Measurements from ENCODE around the gene COL4A4.

The COL4A4 gene

DNA sequence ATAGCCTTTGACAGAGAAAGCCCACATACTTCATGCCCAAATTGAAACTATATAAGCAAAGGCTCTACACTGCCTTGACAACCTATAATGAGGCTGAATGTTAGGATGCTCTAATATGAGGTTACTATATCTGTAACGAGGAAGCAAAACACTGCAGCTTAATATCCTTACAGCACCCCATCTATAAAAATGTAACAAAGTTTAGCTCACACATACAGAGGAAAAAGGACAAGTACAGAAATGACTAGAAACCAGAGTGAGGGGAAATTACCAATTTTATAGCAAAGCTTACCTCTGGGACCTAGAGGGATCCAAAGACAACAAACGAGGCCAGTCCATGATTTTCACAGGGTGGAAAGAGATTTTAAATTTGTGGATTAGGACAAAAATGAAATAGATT, 138.5 kb downstream of the COL4A4 start:
- H2AFZ ChIP-seq, result no peak overlapping the region
- H3K36me3 ChIP-seq (ENCODE audit: control insufficient read depth, insufficient read depth, low read length), result no peaks in the 10 kb centered on the region
- H3K9me3 ChIP-seq (ENCODE audit: control insufficient read depth, low read length), result no peaks in the 10 kb centered on the region
- H3K4me2 ChIP-seq (ENCODE audit: low read length), result no peak overlapping the region
- no peak overlapping the region for H3K9ac ChIP-seq
- H3K4me3 ChIP-seq (ENCODE audit: low read depth, low read length), result no peak overlapping the region
- no peaks in the 10 kb centered on the region for H3K27me3 ChIP-seq (ENCODE audit: control insufficient read depth, insufficient read depth, low read length)
- TF ChIP-seq, protein P1, sequence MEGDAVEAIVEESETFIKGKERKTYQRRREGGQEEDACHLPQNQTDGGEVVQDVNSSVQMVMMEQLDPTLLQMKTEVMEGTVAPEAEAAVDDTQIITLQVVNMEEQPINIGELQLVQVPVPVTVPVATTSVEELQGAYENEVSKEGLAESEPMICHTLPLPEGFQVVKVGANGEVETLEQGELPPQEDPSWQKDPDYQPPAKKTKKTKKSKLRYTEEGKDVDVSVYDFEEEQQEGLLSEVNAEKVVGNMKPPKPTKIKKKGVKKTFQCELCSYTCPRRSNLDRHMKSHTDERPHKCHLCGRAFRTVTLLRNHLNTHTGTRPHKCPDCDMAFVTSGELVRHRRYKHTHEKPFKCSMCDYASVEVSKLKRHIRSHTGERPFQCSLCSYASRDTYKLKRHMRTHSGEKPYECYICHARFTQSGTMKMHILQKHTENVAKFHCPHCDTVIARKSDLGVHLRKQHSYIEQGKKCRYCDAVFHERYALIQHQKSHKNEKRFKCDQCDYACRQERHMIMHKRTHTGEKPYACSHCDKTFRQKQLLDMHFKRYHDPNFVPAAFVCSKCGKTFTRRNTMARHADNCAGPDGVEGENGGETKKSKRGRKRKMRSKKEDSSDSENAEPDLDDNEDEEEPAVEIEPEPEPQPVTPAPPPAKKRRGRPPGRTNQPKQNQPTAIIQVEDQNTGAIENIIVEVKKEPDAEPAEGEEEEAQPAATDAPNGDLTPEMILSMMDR (IDR thresholded peaks at IDR 0.05), result no peak
- H3K79me2 ChIP-seq, result no peaks in the 10 kb centered on the region
- no peak overlapping the region for H3K27ac ChIP-seq
- no peaks in the 10 kb centered on the region for H3K4me1 ChIP-seq

DNA sequence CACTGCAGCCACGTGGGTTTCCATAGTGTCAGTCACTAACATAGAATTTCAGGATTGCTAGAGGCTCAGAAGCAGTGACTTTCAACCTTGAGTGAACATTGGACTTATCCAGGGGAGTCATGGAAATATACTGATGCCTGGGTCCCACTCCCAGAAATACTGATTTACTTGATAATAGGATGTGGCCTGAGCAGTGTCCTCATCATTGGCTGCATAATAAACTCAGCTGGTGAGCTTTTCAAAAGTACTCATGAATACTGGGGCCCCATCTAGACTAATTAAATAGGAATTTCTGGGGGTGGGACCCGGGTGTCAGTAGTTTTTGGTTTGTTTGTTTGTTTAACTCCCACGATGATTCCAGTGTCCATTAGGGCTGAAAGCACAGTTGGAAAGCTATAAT, 141.4 kb downstream of the COL4A4 start:
- Histone ChIP-seq H3K4me3 (ENCODE audit: low read depth, low read length) (no peak overlapping the region), H3K79me2 (no peaks in the 10 kb centered on the region), H3K27ac (no peak overlapping the region), H3K9ac (no peak overlapping the region), H3K4me2 (ENCODE audit: low read length) (no peak overlapping the region), H2AFZ (no peak overlapping the region), H3K4me1 (no peaks in the 10 kb centered on the region), H3K9me3 (ENCODE audit: control insufficient read depth, low read length) (no peaks in the 10 kb centered on the region), H3K36me3 (ENCODE audit: control insufficient read depth, insufficient read depth, low read length) (no peaks in the 10 kb centered on the region), H3K27me3 (ENCODE audit: control insufficient read depth, insufficient read depth, low read length) (no peaks in the 10 kb centered on the region)
- TF ChIP-seq, protein P1 (IDR thresholded peaks at IDR 0.05), result no peak

DNA sequence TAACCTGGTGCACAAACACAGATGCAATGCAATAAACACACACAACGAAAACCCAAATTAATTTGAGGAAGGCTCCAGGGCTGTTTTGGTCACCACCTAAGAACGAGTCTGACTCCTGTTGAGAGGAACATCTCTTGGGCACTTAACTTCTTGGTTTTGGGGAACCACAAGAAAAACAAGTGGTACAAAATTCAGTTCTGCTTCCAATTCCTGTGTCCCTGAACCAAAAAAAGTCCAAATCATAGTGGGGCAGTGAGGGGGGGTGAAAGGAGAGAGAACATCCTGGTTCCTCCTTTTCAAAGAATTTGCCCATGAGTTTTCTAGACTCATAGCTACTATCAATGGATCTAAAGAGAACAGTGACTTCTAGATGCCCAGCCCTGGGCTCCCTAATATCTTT, 143.6 kb downstream of the COL4A4 start:
- no peaks in the 10 kb centered on the region for H3K27me3 ChIP-seq (ENCODE audit: control insufficient read depth, insufficient read depth, low read length)
- H2AFZ ChIP-seq, result no peak overlapping the region
- TF ChIP-seq, protein P1 (IDR thresholded peaks at IDR 0.05), result no peak
- H3K9me3 ChIP-seq (ENCODE audit: control insufficient read depth, low read length), result no peaks in the 10 kb centered on the region
- no peak overlapping the region for H3K27ac ChIP-seq
- no peaks in the 10 kb centered on the region for H3K79me2 ChIP-seq
- no peaks in the 10 kb centered on the region for H3K36me3 ChIP-seq (ENCODE audit: control insufficient read depth, insufficient read depth, low read length)
- no peaks in the 10 kb centered on the region for H3K4me1 ChIP-seq
- no peak overlapping the region for H3K4me2 ChIP-seq (ENCODE audit: low read length)
- no peak overlapping the region for H3K9ac ChIP-seq
- H3K4me3 ChIP-seq (ENCODE audit: low read depth, low read length), result no peak overlapping the region

DNA sequence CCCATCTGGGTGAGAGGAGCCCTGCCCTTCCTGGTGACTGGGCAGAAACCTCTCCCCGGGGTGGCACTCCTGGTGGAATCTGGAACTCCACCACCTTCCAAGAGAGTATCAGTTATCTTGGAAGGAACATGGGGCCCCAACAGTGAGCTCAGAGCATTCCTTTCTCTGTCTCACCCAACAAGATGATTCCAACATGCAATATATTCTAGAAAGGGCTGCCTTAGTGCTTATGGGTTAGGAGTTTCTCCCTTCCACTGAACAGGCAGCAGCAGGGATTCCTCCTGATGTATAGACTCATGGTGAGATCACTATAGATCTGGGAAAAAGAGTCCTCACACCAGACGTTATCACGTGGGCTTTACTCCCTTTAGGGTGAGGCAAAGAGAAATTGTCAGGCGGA, 147.1 kb downstream of the COL4A4 start:
- Histone ChIP-seq H2AFZ (no peak overlapping the region), H3K9me3 (ENCODE audit: control insufficient read depth, low read length) (no peaks in the 10 kb centered on the region), H3K79me2 (no peaks in the 10 kb centered on the region), H3K27ac (no peak overlapping the region), H3K27me3 (ENCODE audit: control insufficient read depth, insufficient read depth, low read length) (no peaks in the 10 kb centered on the region), H3K36me3 (ENCODE audit: control insufficient read depth, insufficient read depth, low read length) (no peaks in the 10 kb centered on the region), H3K4me3 (ENCODE audit: low read depth, low read length) (no peak overlapping the region), H3K9ac (no peak overlapping the region), H3K4me1 (peaks cover 5% of the 10 kb centered on the region), H3K4me2 (ENCODE audit: low read length) (no peak overlapping the region)
- TF ChIP-seq, protein P1 (IDR thresholded peaks at IDR 0.05), result no peak

DNA sequence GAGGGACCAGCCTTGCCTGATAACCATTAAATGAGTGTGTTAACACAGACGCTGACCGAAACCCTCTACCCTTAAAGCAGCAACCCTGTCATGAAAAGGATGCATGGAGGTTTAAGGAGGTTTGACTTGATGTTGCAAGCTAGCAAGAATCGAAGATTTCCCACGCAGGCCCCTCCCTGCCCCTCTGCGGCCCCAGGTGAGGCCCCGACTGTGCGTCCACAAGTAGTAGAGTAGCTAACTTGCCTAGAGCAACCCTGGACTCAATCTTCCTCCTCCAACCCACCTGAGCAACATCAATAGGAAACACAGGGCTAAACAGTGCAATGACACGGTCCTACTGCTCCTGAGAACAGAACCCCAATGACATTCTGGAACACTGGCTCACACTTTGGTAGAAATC, 150.1 kb downstream of the COL4A4 start:
- Histone ChIP-seq H3K79me2 (no peaks in the 10 kb centered on the region), H3K4me1 (peaks cover 5% of the 10 kb centered on the region), H2AFZ (peak overlapping the region; percentile 35), H3K9me3 (ENCODE audit: control insufficient read depth, low read length) (no peaks in the 10 kb centered on the region), H3K27ac (no peak overlapping the region), H3K36me3 (ENCODE audit: control insufficient read depth, insufficient read depth, low read length) (no peaks in the 10 kb centered on the region), H3K4me3 (ENCODE audit: low read depth, low read length) (no peak overlapping the region), H3K27me3 (ENCODE audit: control insufficient read depth, insufficient read depth, low read length) (no peaks in the 10 kb centered on the region), H3K9ac (no peak overlapping the region), H3K4me2 (ENCODE audit: low read length) (no peak overlapping the region)
- TF ChIP-seq, protein P1 (IDR thresholded peaks at IDR 0.05), result no peak

Measured in parathyroid adenoma (tissue), 2 donors.